Stimulated activated CD4-positive, alpha-beta T cell treated with anti-CD3 and anti-CD28 coated beads, Interleukin-15, amount 100 ng/mL, for 48 hours (primary cell): ENCODE data around the gene WDR93.
"Not testable (repeated sequence)": the region's sequence is repeated elsewhere in the genome, so short reads cannot be mapped to it uniquely, and the experiment has no call there.

Experiments used
- DNase-seq, 2 donors: peaks; one replicate each; pipeline ENCODE4 v3.0.0-alpha.2; 2020; ENCODE audit warnings: low read depth in 2 of 2

Gene WDR93

GRCh38 chr15:89769366-89769765 lies 78.8 kb downstream of the WDR93 start:
- no peak for DNase-seq

GRCh38 chr15:89770041-89770440 lies 79.4 kb downstream of the WDR93 start:
- no peak for DNase-seq

GRCh38 chr15:89772932-89773583 lies 82.4 kb downstream of the WDR93 start:
- no peak for DNase-seq

GRCh38 chr15:89774492-89774891 lies 83.9 kb downstream of the WDR93 start:
- no peak for DNase-seq

- DNase-seq: no peak
Observed at GRCh38 chr15:89775815-89776214, 85.2 kb downstream of the WDR93 start.

- peak; percentile 11 to 49 for DNase-seq
Observed at GRCh38 chr15:89776274-89777072, 85.9 kb downstream of the WDR93 start, which contains the start of gene MESP2. TSS of gene MESP2 (plus strand) at chr15:89776332. CDS start at chr15:89776358, 26 bp downstream.

- DNase-seq: no peak
Observed at GRCh38 chr15:89777073-89777751, 86.6 kb downstream of the WDR93 start.

GRCh38 chr15:89777782-89778380 lies 87.3 kb downstream of the WDR93 start:
- no peak for DNase-seq

GRCh38 chr15:89778861-89779260 lies 88.2 kb downstream of the WDR93 start:
- no peak for DNase-seq

- no peak for DNase-seq
Observed at GRCh38 chr15:89780601-89781000, 90.0 kb downstream of the WDR93 start.

GRCh38 chr15:89781055-89781454 lies 90.4 kb downstream of the WDR93 start:
- peak in 1 of 2 donors; percentile 29 for DNase-seq

- DNase-seq: no peak
Observed at GRCh38 chr15:89781891-89782618, 91.4 kb downstream of the WDR93 start.

- not testable (repeated sequence) for DNase-seq
Observed at GRCh38 chr15:89782619-89782950, 92.0 kb downstream of the WDR93 start.

- no peak for DNase-seq
Observed at GRCh38 chr15:89783111-89783860, 92.7 kb downstream of the WDR93 start.

GRCh38 chr15:89783861-89784685 lies 93.5 kb downstream of the WDR93 start:
- no peak for DNase-seq

- no peak for DNase-seq
Observed at GRCh38 chr15:89784686-89784960, 94.0 kb downstream of the WDR93 start.

- DNase-seq: no peak
Observed at GRCh38 chr15:89785064-89785773, 94.6 kb downstream of the WDR93 start.

GRCh38 chr15:89785774-89786140 lies 95.1 kb downstream of the WDR93 start:
- no peak for DNase-seq

- DNase-seq: no peak
Observed at GRCh38 chr15:89787944-89788343, 97.3 kb downstream of the WDR93 start.

GRCh38 chr15:89788585-89788984 lies 98.0 kb downstream of the WDR93 start:
- DNase-seq: not testable (repeated sequence)
